ENCODE measurements around the gene HOXA6. TPM values are rescaled to one million over a fixed set of nuclear protein-coding genes. Genes with fewer than 3 reads are reported as not detected.

HOXA6 gene
- total and polyA plus RNA-seq, 2 donors (not counting 3 experiments of a cell fraction or from before 2014, with no cell fraction given) = 10.0 to 20.7 TPM

DNA sequence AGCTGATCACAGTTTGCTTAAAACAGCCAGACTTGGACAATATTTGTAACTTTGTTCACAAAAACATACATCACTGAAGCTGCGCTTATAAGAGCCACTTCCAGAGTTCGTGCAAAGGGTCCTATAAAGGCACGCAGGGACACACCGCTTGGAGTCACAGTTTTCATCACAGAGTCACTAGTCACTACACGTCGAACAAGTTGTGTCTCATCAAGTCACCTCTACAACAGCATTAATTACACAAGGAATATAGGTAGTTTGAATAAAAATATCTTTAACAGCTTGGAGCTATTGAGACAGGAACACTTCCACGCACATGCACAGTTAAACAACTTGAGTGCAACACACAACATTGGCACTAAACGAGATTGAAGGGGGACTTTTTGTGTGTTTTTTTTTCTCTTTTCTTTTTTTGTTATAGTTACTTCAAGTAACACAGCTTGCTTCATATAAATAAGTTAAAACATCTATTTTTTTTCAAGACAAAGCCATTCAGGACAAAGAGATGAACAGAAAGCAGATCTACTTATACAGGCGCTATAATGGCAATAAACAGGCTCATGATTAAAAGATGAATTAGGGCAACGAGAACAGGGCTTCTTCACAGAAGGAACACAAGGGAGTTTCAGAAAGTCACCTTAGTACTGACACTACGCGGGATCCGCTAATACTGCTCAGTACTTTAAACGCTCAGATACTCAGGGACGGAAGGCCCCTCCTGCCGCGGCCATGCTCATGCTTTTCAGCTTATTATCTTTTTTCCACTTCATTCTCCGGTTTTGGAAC lies 6.2 kb downstream of the HOXA6 start:
- H3K79me2 ChIP-seq (ENCODE audit: control insufficient read depth, insufficient read depth, low read length) = peaks cover 96% of the 10 kb centered on the region
- H3K9me3 ChIP-seq (replicated peaks; ENCODE audit: control insufficient read depth, insufficient read depth, low read length) = no peaks in the 10 kb centered on the region
- dilution Hi-C loops (cut with MboI; ENCODE audit: extremely low pct_ligation_motif_present, low sequenced_read_pairs) = no loop called here
- H3K4me3 ChIP-seq (replicated peaks in 1 of 3; ENCODE audit: insufficient read depth in 1 of 3, low read depth in 1 of 3, low read length in 3 of 3) = peak overlapping the region; percentile 29 to 84 (median 65)
- DNase-seq (ENCODE audit: low read depth, low spot score) = no peak
- H3K4me2 ChIP-seq (ENCODE audit: insufficient read depth, low read length) = peak overlapping the region; percentile 92
- peaks cover 74% of the 10 kb centered on the region for H3K4me1 ChIP-seq (ENCODE audit: control insufficient read depth, extremely low read depth, insufficient read depth, low read length)
- no peaks in the 10 kb centered on the region for H3K9me1 ChIP-seq (replicated peaks; ENCODE audit: control insufficient read depth, extremely low read depth, insufficient read depth, low read length)
- H3K27me3 ChIP-seq (ENCODE audit: control insufficient read depth in 2 of 2, insufficient read depth in 2 of 2, low read length in 2 of 2) = no peaks in the 10 kb centered on the region
- no peaks in the 10 kb centered on the region for H4K20me1 ChIP-seq (replicated peaks; ENCODE audit: control insufficient read depth, extremely low read depth, insufficient read depth, low read length)
- intact Hi-C loops (cut with micrococcal nuclease) = loop anchor here (5.0 kb wide), 2 partner anchors 639 to 689 kb away; no protein-coding TSS in a partner anchor
- peak overlapping the region; percentile 82 for H3K27ac ChIP-seq (ENCODE audit: insufficient read depth, low read depth, low read length)
- BruUV-seq (replicated peaks) = TSS peak; percentile 3
- H3K9ac ChIP-seq (replicated peaks; ENCODE audit: extremely low read depth, insufficient read depth, low read length) = peak overlapping the region; percentile 84
- H3K36me3 ChIP-seq (ENCODE audit: control insufficient read depth in 2 of 2, extremely low read depth in 1 of 2, insufficient read depth in 2 of 2, low read length in 2 of 2) = peaks cover 0 to 17% of the 10 kb centered on the region in 2 experiments
- peak; percentile 57 for FAIRE-seq
- TF ChIP-seq EZH2 (IDR thresholded peaks at IDR 0.05; ENCODE audit: borderline replicate concordance, low read depth, low read length, severe bottlenecking) (no peak), POLR2AphosphoS5 (IDR thresholded peaks at IDR 0.05; ENCODE audit: insufficient read depth, low read depth, low read length) (no peak), FOS (IDR thresholded peaks at IDR 0.05; ENCODE audit: borderline replicate concordance, insufficient read depth, low read length) (no peak), JUN (IDR thresholded peaks at IDR 0.05; ENCODE audit: borderline replicate concordance, insufficient read depth, insufficient read length, low read depth) (no peak), POLR2A (IDR thresholded peaks at IDR 0.05; ENCODE audit: low read depth, low read length) (no peak), MYC (IDR thresholded peaks at IDR 0.05; ENCODE audit: low read depth, low read length) (no peak), GATA2 (IDR thresholded peaks at IDR 0.05; ENCODE audit: insufficient read depth, insufficient read length, low read depth, low read length) (no peak)
- TF ChIP-seq, protein P1, sequence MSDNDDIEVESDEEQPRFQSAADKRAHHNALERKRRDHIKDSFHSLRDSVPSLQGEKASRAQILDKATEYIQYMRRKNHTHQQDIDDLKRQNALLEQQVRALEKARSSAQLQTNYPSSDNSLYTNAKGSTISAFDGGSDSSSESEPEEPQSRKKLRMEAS (IDR thresholded peaks at IDR 0.05; ENCODE audit: insufficient read depth, insufficient read length) = no peak
- TF ChIP-seq, protein P2, sequence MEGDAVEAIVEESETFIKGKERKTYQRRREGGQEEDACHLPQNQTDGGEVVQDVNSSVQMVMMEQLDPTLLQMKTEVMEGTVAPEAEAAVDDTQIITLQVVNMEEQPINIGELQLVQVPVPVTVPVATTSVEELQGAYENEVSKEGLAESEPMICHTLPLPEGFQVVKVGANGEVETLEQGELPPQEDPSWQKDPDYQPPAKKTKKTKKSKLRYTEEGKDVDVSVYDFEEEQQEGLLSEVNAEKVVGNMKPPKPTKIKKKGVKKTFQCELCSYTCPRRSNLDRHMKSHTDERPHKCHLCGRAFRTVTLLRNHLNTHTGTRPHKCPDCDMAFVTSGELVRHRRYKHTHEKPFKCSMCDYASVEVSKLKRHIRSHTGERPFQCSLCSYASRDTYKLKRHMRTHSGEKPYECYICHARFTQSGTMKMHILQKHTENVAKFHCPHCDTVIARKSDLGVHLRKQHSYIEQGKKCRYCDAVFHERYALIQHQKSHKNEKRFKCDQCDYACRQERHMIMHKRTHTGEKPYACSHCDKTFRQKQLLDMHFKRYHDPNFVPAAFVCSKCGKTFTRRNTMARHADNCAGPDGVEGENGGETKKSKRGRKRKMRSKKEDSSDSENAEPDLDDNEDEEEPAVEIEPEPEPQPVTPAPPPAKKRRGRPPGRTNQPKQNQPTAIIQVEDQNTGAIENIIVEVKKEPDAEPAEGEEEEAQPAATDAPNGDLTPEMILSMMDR (IDR thresholded peaks at IDR 0.05; ENCODE audit: extremely low read depth in 1 of 2, insufficient read depth in 1 of 2, low read depth in 1 of 2, low read length in 2 of 2) = no peak
- CTCF ChIA-PET = interaction anchor here (0.7 to 7.0 kb wide), 18 partner anchors 10 to 772 kb away, joined by 3 to 72 read pairs (median 6); partner anchors contain the start of genes HOXA4 and HOXA7
- POLR2A ChIA-PET = interaction anchor here (0.6 to 2.2 kb wide), 4 partner anchors 9 to 23 kb away, joined by 3 to 7 read pairs (median 4); partner anchors contain the start of gene HOXA3
- no peak overlapping the region for H2AFZ ChIP-seq (ENCODE audit: low read depth, low read length)

Data from endothelial cell of umbilical vein (primary cell).